ENCODE measurements around the gene PICALM. TPM values are rescaled to one million over a fixed set of nuclear protein-coding genes. Genes with fewer than 3 reads are reported as not detected.

PICALM gene
- total and polyA plus RNA-seq, 2 of the 8 experiments (the other 6 are each of a cell fraction or from before 2014, with no cell fraction given) = 69.4 to 71.3 TPM

DNA sequence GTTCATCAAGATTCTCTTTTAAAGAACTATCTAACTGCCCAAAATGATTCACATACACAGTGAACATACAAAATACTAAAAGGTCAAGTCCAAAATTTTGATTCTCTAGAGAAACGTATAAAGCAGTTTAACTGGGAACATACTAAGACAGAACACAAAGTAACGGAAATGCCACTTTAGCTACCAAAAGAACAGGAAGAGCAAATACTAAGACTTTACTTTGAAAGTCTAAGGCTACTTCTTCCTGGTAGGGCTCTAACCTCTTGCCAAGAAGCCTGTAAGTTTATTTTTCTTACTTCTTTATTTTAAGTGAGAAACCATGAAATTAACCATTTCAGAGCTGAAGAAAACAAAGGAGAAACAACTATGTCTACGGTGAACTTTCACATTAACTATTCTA lies 6.2 kb downstream of the PICALM start (continued):
- TF ChIP-seq YY1 (IDR thresholded peaks at IDR 0.05; ENCODE audit: low read depth, low read length) = no peak
- no peak for TF ChIP-seq JUND (IDR thresholded peaks at IDR 0.05; ENCODE audit: low read length)
- no peak for TF ChIP-seq KDM5A (IDR thresholded peaks at IDR 0.05; ENCODE audit: low read length)
- TF ChIP-seq ZNF274 (IDR thresholded peaks at IDR 0.05; ENCODE audit: borderline replicate concordance, extremely low read depth, low read length) = no peak
- TF ChIP-seq POLR2AphosphoS5 (IDR thresholded peaks at IDR 0.05; ENCODE audit: low read depth, low read length) = no peak
- TF ChIP-seq KDM4A (IDR thresholded peaks at IDR 0.05; ENCODE audit: low read depth, low read length, severe bottlenecking) = no peak

Data from H1 (cell line).